Measurements from ENCODE around the gene CDKN1C.

The CDKN1C gene

GRCh38 chr11:2885678-2886081 lies at the start of gene CDKN1C:
TSS of gene CDKN1C (minus strand) at chr11:2885775. CDS start at chr11:2885456, 319 bp downstream.
- DNase-seq, result peak; percentile 81

GRCh38 chr11:2934611-2935239 lies 49.1 kb upstream of the CDKN1C start:
- no peak for DNase-seq

- no peak for DNase-seq
Measured at GRCh38 chr11:2934021-2934550, 48.5 kb upstream of the CDKN1C start.

GRCh38 chr11:2933375-2934020 lies 47.9 kb upstream of the CDKN1C start:
- DNase-seq, result no peak

GRCh38 chr11:2932850-2933251 lies 47.3 kb upstream of the CDKN1C start:
- DNase-seq, result no peak

- DNase-seq, result no peak
Measured at GRCh38 chr11:2931771-2932738, 46.5 kb upstream of the CDKN1C start.

- DNase-seq, result no peak
Measured at GRCh38 chr11:2931420-2931746, 45.8 kb upstream of the CDKN1C start.

- DNase-seq, result peak; percentile 63
Measured at GRCh38 chr11:2930704-2931419, 45.3 kb upstream of the CDKN1C start.

GRCh38 chr11:2929950-2930703 lies 44.6 kb upstream of the CDKN1C start:
- peak; percentile 23 for DNase-seq

GRCh38 chr11:2929531-2929949 lies 44.0 kb upstream of the CDKN1C start:
- DNase-seq, result no peak

- DNase-seq, result peak; percentile 31
Measured at GRCh38 chr11:2928605-2929530, 43.3 kb upstream of the CDKN1C start, which contains the start of gene PHLDA2. TSS of gene PHLDA2 (minus strand) at chr11:2929420. CDS start at chr11:2929364, 56 bp downstream.

- no peak for DNase-seq
Measured at GRCh38 chr11:2927851-2928604, 42.5 kb upstream of the CDKN1C start.

GRCh38 chr11:2927121-2927800 lies 41.7 kb upstream of the CDKN1C start:
- DNase-seq, result no peak

- DNase-seq, result no peak
Measured at GRCh38 chr11:2926611-2927051, 41.1 kb upstream of the CDKN1C start.

- no peak for DNase-seq
Measured at GRCh38 chr11:2924821-2925675, 39.5 kb upstream of the CDKN1C start.

GRCh38 chr11:2924381-2924780 lies 38.8 kb upstream of the CDKN1C start:
- no peak for DNase-seq

- DNase-seq, result no peak
Measured at GRCh38 chr11:2923446-2924375, 38.1 kb upstream of the CDKN1C start.
